LNCaP clone FGC (cell line): Measurements from ENCODE around the gene DERA.
A peak's percentile ranks its signal among the peaks of the same experiment; 100 is the strongest.
"Not testable (repeated sequence)": the region's sequence is repeated elsewhere in the genome, so short reads cannot be mapped to it uniquely, and the experiment has no call there.

ENCODE experiments used
- DNase-seq: peaks from one replicate; pipeline ENCODE4 v3.0.0-alpha.2; 2011; ENCODE audit warnings: low read depth
- H3K4me3 ChIP-seq: 2 replicates; pipeline ENCODE4 v1.5.1; 2011; ENCODE audit warnings: mild to moderate bottlenecking, low read depth, low read length, control low read depth
- TF ChIP-seq, protein P1 (sequence below): IDR thresholded peaks from 2 replicates; pipeline ENCODE4 v1.5.1; 2012; ENCODE audit warnings: mild to moderate bottlenecking; ENCODE audit not compliant: control insufficient read depth, insufficient read depth; ENCODE audit errors: extremely low read depth

Gene DERA

DNA sequence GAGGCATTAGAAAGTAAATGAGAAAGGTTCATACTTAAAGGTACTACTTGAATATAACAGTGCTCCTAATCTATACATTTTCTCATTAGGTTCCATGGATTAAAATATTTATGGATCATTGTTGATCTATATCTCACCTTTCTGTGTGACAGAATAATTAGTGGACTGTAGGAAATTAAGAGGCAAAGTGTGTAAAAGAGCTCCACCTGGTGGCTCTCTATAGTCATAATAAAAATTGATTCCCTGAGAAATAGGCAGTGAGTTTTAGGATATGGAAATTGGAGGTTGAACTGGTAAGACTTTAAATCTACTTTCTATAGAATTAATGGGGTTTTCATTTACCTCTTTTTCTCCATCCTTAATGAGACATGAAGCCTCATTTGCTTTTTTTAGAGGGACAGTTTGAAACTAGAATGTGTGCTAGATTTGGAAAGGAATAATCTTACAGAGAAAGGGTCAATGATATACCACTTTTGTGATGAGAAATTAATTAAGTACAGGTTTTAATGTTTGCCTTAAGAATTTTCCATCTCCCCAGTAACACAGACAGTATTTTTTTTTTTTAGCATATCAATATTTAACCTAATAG, 11.8 kb upstream of the DERA start:
- TF ChIP-seq, protein P1, sequence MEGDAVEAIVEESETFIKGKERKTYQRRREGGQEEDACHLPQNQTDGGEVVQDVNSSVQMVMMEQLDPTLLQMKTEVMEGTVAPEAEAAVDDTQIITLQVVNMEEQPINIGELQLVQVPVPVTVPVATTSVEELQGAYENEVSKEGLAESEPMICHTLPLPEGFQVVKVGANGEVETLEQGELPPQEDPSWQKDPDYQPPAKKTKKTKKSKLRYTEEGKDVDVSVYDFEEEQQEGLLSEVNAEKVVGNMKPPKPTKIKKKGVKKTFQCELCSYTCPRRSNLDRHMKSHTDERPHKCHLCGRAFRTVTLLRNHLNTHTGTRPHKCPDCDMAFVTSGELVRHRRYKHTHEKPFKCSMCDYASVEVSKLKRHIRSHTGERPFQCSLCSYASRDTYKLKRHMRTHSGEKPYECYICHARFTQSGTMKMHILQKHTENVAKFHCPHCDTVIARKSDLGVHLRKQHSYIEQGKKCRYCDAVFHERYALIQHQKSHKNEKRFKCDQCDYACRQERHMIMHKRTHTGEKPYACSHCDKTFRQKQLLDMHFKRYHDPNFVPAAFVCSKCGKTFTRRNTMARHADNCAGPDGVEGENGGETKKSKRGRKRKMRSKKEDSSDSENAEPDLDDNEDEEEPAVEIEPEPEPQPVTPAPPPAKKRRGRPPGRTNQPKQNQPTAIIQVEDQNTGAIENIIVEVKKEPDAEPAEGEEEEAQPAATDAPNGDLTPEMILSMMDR: peak; percentile 49
- no peak overlapping the region for H3K4me3 ChIP-seq
- no peak for DNase-seq

DNA sequence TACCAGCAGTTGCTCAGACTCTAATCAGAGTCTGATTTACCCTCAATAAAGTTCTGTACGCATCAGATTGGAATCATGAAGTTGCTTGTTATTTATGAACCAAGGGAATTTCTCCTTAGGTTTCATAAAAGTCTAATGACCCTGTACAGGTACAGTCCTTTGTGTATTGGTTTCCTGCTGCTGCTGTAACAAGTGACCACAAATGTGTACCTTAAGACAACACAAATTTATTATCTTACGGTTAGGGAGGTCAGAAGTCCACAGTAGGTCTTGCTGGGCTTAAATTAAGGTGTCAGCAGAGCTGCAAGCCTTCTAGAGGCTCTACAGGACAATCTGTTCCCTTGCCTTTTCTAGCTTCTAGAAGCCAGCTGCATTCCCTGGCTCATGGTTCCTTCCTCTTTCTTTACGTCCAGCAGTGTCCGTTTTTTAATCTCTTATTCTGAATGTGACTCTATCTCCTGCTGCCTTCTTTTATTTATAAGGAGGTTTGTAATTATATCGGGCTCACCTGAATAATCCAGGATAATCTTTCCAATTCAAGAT, 6.7 kb upstream of the DERA start:
- TF ChIP-seq, protein P1: no peak
- no peak overlapping the region for H3K4me3 ChIP-seq
- DNase-seq: no peak

DNA sequence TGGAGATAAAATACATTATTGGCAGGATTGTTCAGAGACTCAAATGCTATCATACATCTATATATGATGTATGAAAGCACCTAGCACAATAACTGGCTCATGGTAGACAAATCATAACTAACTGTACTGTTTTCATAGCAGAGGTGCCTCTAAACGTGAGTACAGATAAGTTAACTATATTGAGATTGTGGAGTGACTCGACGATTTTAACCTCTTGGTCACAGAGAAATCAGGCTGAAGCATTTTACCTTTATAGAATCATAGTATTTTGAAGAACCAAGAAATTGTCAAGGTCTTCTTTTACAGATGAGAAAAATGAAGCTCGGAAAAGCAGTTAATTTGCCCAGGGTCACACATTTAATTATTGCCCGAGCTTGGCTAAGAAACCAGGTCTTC, 666 bp upstream of the DERA start:
- TF ChIP-seq, protein P1: no peak
- no peak for DNase-seq
- H3K4me3 ChIP-seq: no peak overlapping the region

DNA sequence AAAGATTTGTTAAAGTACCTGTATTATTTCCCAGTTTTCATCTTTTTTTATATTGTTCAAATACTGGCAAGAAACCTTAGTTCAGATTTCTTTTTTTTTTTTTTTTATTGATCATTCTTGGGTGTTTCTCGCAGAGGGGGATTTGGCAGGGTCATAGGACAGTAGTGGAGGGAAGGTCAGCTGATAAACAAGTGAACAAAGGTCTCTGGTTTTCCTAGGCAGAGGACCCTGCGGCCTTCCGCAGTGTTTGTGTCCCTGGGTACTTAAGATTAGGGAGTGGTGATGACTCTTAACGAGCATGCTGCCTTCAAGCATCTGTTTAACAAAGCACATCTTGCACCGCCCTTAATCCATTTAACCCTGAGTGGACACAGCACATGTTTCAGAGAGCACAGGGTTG, 799 bp downstream of the DERA start:
- peak overlapping the region; percentile 59 for H3K4me3 ChIP-seq
- DNase-seq: not testable (repeated sequence)

DNA sequence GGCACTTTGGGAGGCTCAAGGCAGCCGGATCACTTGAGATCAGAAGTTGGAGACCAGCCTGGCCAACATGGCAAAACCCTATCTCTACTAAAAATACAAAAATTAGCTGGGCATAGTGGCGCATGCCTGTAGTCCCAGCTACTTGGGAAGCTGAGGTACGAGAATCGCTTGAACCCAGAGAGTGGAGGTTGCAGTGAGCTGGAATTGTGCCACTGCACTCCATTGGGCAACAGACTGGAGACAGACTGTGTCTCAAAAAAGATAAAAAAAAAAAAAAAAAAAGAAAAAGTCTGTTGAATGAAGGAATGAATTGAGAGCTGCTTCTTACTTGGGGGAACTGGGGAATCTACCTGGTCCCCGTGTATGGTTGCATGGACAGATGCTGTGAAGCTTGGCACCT, 3.0 kb downstream of the DERA start:
- not testable (repeated sequence) for H3K4me3 ChIP-seq, DNase-seq

DNA sequence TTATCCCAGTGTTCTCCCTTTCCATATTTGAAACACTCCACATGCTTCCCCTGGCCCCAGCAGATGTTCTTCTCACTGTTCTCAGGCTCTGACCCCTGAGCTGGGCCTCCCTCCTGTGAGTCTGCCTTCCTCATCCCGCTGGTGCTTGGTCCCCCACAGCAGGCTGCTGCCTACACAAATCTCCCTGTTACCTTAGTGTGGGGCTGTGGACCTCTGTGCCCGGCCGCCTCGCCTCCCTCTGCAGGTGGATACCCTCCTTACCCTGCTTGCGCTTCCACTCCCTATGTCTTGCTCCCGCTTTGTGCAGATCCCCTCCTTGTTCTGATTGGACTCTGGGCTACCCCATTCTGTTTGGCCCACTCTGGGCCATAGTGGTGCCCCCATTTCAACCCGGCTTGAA, 6.9 kb downstream of the DERA start:
- TF ChIP-seq, protein P1: no peak
- H3K4me3 ChIP-seq: no peak overlapping the region
- no peak for DNase-seq

DNA sequence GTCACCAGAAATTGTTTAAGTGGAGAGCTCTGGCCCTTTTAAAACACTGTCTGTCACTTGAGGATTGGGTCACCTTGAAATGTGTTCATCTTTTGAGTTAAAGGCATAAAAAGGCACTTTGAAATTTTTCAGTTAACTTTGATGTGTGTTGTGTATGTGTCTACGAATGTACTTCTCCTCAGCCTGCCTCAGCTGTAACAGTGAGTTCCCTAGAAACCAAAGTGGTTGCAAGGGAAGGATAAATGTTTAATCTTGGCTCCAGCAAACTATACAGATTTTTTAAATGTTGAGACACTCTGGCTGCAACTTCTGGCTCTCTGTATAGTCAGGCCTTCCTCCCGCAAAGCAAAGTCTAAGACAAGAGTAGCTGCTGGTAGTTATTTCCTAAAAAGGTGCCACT, 8.3 kb downstream of the DERA start:
- no peak overlapping the region for H3K4me3 ChIP-seq
- DNase-seq: no peak
- TF ChIP-seq, protein P1: no peak

DNA sequence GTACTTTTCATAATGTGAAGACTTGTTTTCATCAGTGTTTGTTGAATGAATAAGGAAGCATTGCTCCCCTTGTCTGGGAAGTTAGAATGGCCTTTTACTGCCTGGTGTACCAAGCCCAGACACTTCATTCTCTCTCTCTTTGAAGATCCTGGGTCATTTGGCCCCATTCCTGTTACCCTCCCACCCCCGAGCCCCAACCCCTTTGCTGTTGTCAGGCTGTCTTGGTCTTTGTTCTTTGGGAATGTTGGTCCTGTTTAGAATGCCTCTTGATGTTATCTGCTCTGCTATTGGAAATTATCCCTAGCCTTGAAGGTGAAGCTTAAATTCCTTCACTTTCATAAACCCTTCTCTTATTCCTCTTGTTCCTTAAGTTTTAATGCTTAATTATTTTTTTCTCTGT, 13.8 kb downstream of the DERA start:
- TF ChIP-seq, protein P1: no peak

More for the DNA sequence above, 13.8 kb downstream of the DERA start:
- no peak overlapping the region for H3K4me3 ChIP-seq
- no peak for DNase-seq
